Islet precursor cell (in vitro differentiated cells): Measurements from ENCODE around the gene RER1.

Source experiments
- DNase-seq: peaks from one replicate; pipeline ENCODE4 v3.0.0-alpha.2; 2018

The RER1 gene

DNA sequence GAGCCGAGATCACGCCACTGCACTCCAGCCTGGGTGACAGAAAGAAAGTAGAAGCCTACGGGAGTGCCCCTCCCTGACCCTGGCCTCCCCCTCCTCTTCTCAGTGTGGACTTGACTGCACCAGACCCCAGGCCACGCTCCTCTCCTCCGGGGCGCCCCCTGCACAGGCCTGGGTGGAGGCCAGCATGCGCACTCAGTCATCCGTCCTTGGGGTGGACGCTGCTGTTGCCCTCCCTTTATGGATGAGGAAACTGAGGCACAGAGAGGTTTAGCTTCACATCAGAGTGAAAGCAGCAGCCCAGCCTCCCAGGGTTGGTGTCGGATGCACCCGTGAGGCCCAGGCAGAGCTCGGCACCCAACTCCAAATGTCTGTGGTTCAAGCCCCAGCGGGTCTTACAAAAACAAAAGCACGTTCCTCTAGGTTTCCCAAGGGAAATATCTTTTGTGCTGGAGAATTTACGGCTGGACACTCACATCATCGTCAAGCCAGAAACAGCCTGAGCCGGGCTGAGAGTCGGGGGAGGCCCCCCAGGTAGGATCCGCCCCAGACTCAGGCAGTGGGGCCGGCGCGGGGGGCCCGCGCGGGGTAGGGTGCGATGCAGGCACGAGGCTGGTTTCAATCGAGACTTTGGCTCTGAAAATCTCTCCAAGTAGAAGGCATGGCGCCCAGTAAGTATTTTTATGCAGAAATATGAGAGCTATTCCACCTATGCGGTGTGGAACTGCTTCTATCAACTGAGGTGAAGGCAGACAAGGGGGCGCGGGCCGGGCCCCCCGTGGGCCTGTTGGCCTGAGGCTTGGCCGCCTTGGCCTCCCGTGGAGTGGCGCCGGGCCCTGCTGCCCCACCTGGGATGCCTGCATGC, 36.9 kb upstream of the RER1 start:
- no peak for DNase-seq

DNA sequence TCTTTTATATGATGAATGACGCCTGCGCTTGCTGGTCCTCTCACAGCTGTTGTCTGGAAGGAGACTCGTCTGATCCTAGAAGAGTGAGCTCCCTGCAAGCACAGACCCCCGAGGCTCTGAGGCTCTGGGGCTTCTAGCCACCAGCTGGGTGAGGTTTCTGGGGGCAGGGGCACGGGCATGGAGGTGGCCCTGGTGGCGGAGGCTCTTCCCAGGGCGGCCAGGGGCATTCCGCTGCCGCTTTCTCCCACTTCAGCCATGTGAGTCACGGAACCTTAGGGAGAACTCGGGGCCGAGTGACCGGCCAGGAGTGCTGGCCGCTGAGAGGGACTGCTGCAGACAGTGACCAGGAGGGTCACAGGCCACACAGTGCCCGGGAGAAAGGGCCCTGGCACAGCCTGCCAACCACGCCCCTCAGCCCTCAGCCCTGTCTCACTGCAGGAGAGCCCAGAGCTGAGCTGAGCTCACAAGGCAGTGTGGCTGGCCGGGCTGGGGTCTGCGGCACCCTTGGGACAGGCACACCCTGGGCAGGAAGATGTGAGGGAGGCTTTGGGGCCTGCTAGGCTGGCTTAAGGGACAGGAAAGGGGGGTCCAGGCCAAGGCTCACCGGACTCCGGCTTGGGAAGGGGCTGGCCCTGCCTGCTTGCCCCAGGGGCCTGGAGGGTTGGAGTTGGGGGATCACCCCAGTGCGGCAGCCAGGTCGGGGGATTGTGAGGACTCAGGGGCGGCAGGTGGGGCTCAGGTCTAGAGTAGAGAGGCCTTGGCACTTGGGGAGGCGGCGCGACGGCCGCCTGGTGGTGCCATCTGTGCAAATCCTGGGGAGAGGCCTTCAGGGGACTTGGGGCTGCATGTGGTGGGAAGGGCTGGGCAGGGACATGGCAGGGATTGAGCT, 36.0 kb upstream of the RER1 start:
- no peak for DNase-seq

DNA sequence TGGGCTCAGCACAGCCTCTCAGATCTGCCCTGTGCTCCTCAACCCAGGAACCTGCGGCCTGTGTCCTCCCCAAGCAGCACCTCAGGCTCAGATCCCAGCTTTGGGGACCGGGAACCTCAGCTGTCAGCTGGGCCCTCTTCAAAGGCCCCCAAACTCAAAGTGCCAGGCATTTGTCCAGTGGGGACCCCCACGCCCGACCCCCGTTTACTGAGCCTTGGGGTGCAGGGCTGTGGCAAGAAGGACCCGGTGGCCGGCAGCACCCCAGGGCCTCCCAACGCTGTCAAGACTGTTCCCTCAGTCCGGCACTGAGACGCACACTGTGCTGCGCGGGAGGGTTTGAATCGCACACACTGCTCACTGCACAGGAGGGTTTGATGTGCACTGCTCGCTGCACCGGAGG, 35.2 kb upstream of the RER1 start:
- no peak for DNase-seq

DNA sequence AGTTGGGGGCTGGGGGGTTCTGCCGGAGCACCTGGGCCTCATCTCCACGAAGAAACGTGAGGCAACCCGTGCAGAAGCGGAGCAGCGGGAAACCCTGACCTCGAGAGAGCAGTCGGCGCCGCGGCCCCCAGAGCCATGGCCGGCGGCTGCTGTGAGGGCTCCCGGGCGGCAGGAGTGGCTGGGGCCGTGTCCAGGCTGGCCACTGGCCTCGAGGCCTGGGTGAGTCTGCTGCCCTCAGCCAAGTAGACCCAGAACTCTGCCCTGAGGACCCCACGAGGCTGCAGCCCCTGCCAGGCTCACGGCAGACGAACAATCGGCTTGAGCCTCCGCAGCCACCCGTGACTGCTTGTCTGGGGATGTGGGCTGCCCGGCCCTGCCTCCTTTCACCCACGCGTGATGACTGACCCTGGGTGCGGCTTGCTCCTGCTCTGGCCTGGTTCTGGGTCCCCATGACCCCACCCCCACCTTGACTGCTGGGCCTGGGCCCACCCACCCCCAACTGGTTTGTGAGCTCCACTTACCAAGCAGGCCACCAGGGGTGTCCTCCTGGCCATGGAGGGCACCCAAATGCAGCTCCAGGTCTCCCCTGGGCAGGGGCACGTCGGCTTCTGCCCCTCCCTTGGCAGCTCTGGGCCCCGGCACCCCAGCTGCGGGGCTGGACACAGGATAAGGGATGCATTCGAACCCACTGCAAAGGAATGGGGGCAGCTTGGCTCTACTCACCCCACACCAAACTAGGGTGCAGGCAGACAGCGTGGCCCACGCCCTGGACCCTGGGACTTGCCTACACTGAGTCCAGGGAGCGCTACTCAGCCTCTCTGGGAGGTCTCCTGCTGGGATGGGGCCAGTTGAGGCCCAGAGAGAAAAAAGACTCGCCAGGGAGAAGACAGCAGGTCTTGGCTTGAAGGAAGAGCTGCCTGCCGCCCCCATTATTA, 34.5 kb upstream of the RER1 start:
- DNase-seq, result no peak

DNA sequence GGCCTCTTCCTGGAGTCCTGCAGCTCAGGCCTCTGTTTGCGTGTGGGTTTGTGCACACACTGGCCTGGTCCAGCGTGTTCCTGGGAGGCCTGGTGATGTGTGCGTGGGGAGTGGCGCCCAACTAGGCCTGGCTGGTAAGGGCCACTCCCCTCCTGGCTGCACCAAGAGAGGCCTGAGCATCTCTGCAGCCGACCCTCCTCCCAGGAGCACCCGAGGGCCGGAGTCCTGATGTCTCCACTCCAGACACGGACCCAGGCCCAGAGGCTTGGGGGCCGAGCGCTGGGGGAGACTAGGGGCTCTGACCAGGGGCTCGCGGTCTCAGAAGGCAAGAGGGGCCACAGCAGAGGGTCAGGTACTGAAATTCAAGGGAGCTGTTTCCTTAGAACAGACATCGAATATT, 33.6 kb upstream of the RER1 start:
- no peak for DNase-seq

DNA sequence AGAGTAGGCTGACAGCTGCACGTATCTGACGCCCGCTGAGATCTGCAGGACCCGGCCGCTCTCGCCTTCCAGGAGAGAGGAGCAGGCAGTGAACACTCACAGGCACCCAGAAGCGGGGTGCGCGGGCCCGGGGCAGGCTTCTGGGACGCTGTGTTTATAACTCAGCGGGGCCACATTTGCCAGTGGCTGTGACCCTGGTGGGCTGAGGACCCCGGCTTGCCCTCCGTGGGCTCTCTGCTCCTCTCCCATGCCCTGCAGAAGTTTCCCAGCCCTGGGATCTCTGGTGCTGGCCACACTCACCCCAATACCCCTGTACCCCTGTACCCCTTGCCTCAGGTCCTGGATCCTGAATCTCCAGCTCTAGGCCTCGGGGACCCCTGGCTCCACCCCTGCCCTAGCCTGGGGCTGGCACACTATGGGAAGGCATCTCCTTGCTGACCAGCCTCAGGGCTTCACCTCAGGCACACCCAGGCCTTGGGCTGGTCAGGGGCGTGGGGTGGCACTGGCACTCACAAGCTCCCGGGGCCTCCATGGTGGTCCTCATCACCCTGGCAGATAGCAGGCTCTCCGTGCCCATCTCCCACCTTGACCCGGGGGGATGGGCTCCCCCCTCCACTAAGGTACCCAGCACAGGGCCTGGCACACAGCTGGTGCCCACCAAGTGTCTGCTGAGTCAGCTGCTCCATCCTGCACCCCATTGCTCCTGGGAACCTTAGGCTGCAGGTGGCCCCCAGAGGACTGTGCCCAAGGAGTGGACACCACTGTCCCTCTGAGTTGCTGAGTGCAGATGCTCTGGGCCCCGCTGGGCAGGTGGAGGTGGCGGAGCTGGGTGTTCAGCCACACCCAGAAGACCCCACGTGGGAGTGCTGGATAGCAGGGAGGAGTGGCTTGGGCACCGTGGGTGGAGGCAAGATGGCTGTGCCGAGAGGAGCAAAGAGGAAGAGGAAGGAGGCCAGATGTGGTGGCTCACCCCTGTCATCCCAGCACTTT, 32.7 kb upstream of the RER1 start:
- no peak for DNase-seq

DNA sequence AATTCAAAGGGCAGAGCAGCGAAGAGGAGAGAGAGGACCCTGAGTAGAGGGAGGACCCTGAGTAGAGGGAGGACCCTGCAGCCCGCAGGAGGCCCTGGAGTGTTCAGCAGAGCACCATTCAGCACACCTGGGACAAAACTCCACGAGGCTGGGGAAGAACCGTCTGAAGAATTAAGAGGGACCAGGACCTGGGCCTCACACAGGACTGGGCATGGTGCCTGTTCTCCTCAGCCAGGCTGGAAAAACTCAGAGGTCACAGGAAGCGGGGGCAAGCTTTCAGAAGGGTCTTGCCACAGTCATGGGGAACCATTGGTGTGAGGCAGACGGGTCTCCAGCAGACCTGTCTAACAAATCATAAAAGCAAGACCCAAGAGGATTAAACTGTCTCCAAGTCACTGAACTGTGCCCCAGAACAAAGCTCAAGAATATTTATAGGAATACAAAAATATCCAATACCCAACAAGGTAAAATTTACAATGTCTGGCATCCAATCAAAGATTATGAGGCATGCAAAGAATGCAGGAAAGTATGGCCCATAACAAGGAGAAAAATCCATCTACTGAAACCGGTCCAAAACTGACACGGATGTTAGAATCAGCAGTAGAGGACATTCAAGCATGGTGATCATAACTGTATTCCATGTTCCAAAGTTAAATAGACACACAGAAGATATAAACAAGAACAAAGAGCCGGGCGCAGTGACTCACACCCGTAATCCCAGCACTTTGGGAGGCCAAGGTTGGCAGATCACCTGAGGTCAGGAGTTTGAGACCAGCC, 30.9 kb upstream of the RER1 start:
- no peak for DNase-seq

DNA sequence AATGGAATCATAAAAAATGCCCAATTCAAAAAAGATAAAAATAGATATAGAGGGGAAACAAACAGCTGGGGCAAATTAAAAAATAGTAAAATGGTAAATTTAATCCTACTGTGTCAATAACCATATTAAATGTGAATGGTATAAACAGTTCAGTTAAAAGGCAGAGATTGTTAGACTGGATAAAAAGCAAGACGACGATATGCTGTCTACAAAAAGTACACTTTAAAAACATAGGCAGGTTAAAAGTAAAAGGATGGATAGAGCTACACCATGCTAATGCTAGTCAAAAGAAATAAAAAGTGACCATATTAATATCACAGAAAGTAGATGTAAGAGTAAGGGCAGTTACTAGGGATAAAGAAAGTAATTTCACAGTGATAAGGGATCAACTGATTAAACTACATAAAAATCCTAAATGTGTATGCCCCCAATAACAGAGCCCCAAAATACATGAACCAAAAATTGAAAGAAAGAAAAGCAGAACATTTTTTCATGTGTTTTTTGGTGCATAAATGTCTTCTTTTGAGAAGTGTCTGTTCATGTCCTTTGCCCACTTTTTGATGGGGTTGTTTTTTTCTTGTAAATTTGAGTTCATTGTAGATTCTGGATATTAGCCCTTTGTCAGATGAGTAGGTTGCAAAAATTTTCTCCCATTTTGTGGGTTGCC, 27.7 kb upstream of the RER1 start:
- no peak for DNase-seq

DNA sequence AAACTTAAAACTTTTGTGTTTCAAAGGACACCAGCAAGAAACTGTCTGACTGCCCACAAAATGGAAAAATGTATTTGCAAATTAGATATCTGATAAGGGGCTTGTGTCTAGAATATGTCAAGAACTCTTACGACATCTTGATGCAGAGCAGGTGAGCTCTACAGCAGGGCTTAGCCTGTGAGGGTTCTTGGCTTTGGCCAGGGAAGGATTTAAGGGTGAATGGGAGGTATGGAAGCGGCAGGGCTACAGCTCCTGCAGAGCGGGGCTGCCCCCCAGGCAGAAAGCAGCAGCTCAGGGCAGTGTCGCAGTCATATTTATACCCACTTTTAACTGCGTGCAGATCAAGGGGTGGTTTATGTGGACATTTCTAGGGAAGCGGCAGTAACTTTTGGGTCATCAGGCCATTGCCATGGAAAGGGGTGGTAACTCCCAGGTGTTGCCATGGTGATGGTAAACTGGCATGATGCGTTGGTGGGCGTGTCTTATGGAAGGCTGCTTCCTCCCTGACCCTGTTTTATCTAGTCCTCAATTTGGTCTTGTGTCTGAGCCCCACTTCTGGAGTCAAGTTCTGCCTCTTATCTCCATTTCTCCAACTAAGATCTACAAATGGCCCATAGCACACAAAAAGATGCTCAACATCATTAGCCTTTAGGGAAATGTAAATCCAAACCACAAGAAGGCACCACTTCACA, 23.4 kb upstream of the RER1 start:
- DNase-seq, result no peak

DNA sequence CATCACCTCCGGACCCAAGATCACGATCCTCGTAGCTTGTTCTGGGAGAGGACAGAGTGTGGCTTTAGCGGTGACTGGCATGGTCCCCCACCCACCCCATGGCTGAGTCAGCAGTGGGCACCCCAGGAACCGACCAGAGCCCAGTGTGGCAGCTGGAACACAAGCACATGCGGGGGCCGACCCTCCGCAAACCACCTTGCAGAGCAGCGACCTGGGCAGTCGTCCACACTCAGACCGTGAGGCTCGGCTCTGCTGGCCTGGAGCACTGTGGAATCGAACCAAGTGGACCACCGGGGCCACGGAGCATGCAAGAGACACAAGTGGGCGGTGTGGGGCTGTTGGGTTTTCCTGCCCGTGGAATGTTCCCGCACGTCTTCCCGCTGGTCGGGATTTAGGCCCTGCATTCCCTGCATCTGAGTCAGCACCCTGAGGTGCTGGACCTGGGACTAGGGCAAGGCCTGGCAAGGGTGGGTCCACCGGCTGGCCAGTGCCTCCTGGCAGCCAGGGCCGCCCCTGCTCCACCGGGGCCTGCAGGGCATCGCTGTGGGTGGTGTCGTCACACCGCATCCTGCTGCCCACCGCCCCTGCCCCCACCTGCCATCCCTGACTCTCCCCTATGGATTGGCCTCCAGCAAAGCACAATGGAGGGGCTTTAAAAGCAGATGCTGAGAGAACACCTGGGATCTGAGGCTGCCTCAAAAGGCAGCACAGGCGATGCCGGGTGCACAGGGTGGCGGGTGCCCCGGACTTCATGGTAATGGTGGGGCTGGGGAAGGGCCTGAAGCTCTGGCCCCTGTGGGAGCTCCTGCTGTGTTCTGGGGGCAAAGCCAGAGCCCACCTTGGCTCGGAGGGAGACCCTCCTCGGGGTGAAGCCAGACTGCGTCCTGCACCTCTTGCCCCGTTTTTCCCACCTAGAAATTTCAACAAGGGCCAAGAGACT, 18.8 kb upstream of the RER1 start:
- DNase-seq, result peak; percentile 78

DNA sequence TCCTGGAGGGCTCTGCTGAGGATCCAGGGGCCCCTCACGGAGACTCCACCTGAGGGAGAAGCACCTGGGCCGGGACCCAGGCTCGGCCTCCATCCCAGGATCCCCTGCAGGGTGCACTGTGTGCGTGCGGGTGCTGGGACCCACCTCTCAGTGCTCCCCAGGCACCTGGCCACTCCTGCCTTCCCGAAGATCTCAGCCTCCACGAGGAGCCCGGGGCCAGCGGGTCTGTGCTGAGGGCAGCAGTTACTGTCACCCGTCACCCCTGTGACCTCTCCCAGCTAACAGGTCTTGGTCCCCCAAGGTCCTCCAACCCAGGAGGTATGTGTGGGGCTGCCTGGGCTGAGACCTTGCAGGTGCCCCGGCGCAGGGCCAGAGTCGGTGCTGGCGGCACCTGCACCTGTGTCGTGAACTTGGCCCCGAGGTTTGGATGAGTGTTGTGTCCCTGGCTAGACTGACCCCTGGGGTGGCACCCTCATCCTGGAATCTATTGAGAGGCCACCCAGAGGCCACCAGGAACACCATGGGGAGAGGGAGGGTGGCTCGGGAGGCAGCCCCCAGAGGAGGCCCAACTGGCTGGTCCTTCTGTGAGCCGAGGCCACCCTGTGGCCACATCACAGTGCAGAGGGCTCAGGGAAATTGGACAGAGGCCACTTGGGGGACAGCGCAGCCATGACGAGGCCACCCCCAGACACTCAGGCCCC, 17.9 kb upstream of the RER1 start:
- DNase-seq, result no peak

DNA sequence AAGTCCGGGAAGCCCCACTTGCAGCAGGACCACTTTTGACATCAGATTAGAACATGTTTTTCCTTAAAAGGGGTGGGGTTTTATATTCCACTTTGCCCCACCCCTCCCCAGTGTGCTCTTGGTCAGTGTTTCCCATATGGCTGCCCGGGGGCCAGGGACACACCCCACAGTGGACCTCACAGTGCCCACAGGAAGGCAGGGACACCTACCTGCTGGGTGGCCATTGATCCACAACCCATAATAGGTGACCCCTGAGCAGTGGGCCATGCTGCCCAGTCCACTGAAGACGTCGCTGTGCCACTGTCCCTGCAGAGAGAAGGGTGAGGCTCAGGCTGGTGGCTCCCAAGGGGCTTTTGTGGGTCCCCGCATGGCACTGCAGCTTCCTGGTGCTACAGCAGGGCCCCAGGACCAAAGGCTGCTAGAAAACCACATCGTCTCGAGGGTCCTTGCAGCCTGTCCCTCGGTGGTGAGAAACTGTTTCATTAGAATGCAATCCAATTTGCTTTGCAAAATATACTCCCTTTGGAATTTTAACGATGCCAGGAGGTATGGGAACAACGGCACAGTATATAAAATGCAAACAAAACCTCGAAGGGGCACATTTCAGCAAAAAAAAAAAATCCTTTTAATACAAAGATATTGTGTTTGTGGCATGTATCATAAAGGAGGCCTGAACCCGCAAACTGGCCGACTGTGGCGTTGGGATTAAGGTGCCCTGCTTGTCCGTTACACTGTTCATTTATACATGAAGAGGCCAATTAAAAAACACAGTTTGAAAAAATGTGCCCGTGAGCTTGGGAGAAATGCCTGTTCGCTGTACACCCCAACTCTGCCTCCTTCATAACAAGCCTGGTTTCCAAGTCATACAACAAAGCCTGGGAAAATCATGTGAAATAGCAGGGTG, 17.1 kb upstream of the RER1 start:
- DNase-seq, result no peak

DNA sequence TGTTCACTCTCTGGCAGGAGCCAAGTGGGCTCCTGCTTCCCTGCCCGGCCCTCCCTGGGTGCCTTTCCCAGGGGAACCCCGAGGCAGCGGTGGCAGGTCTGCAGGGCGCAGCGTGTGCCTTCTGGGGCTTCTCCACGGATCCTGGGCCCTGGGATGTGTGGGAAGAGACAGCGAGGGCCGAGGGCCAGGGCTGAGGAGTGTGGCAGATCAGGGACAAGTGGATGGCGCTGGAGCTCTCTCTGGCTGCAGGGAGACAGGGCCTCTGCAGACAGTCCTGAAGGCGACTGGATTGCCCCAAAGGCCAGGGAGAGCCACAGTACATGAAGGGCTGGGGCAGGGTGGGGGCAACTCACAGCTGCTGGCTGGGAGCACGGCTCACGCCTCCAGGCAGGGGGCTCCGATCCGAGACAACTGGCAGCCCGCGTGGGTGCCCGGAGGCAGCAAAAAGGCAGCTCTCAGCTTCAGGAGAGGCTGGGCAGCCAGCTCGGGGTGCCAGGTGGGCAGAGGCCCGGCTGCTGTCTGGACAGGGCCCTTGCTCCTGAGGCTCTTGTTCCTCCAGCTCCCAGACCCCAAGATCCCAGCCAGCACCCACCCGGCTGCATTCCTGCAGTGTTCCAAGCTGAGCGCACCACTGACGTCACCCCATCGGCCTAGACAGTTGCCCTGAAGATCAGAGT, 16.3 kb upstream of the RER1 start:
- no peak for DNase-seq

DNA sequence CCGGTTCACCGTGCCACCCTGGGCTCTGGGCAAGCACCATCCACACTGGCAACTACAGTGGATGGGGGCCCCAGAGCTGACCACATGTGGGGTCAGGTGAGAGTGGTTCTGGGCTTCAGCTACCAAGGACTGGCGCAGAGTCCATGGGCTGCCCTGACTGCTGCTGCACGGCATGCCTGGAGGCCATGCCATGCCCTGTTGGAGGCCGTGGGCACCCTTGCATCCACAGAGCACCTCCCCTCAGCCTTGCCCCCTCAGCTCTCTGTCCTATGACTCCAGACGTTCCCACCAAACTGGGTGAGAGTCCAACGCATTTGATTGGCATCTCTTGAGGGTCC, 15.7 kb upstream of the RER1 start:
- no peak for DNase-seq

DNA sequence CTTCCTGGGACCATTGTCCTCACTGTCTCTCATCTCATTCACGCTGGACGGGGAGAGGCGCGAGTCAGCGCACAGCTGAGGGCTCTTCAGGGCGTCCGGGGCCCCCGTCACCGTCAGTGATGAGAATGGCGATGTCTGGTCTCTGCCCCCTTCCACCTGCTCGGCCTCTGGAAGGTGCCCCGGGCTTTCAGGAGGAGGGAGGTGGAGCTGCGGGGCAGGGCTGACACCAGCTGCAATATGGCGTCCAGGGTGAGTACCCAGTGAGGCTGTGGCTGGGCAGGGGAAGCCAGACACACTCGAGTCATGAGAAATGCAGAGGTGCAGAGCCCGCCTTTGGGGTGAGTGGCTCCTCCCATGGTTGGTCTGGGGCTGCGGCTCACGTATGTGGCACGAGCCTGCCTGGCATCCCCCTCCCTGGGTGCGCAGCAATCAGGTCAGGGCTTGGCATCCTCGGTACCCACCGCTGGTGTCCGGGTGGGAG, 15.3 kb upstream of the RER1 start:
- DNase-seq, result no peak
